H9 (cell line): ENCODE measurements around the gene MSLN. TPM values are rescaled to one million over a fixed set of nuclear protein-coding genes. Genes with fewer than 3 reads are reported as not detected.

ENCODE experiments used
- DNase-seq: peaks from one replicate; pipeline ENCODE4 v3.0.0-alpha.2; 2017
- H2AFZ ChIP-seq: one replicate; pipeline ENCODE4 v1.6.1; 2013; ENCODE audit warnings: mild to moderate bottlenecking, low read length, control low read depth, moderate library complexity
- H2AK5ac ChIP-seq: 2 replicates; pipeline ENCODE4 v1.6.1; 2013; ENCODE audit warnings: low read length, control low read depth, mixed read lengths; ENCODE audit not compliant: insufficient read length
- H2BK120ac ChIP-seq: one replicate; pipeline ENCODE4 v1.6.1; 2013; ENCODE audit warnings: low read depth, mild to moderate bottlenecking, low read length, control low read depth, inconsistent platforms; ENCODE audit not compliant: poor library complexity, severe bottlenecking
- H2BK12ac ChIP-seq: 2 replicates; pipeline ENCODE4 v1.6.1; 2013; ENCODE audit warnings: low read length, control low read depth, mixed read lengths, low read depth; ENCODE audit not compliant: insufficient read length
- H2BK15ac ChIP-seq: 2 replicates; pipeline ENCODE4 v1.6.1; 2013; ENCODE audit warnings: low read depth, low read length, control low read depth
- H2BK20ac ChIP-seq: one replicate; pipeline ENCODE4 v1.6.1; 2013; ENCODE audit warnings: low read depth, mild to moderate bottlenecking, low read length, control low read depth, inconsistent platforms; ENCODE audit not compliant: poor library complexity, severe bottlenecking
- H2BK5ac ChIP-seq: 2 replicates; pipeline ENCODE4 v1.6.1; 2013; ENCODE audit warnings: low read length, control low read depth, mixed read lengths; ENCODE audit not compliant: insufficient read length
- H3K14ac ChIP-seq: 2 replicates; pipeline ENCODE4 v1.6.1; 2013; ENCODE audit warnings: low read length, control low read depth; ENCODE audit not compliant: insufficient read depth
- H3K18ac ChIP-seq: 2 replicates; pipeline ENCODE4 v1.6.1; 2013; ENCODE audit warnings: low read depth, mild to moderate bottlenecking, mixed read lengths, low read length, control low read depth; ENCODE audit not compliant: insufficient read length
- H3K23ac ChIP-seq: 2 replicates; pipeline ENCODE4 v1.6.1; 2013; ENCODE audit warnings: low read length, control low read depth, mixed read lengths, low read depth; ENCODE audit not compliant: insufficient read length
- H3K23me2 ChIP-seq: 2 replicates; pipeline ENCODE4 v1.6.1; 2013; ENCODE audit warnings: low read depth, mild to moderate bottlenecking, mixed read lengths, low read length, control low read depth; ENCODE audit not compliant: insufficient read length, poor library complexity, severe bottlenecking
- H3K27ac ChIP-seq: 2 replicates; pipeline ENCODE4 v1.5.1; 2013; ENCODE audit warnings: low read length, control low read depth, mixed read lengths, low read depth; ENCODE audit not compliant: insufficient read length
- H3K27me3 ChIP-seq: 2 replicates; pipeline ENCODE4 v1.6.1; 2013; ENCODE audit warnings: low read length, control low read depth, inconsistent platforms; ENCODE audit not compliant: insufficient read depth
- H3K4ac ChIP-seq: 2 replicates; pipeline ENCODE4 v1.6.1; 2013; ENCODE audit warnings: low read depth, mild to moderate bottlenecking, control low read depth, inconsistent platforms, low read length, moderate library complexity
- H3K4me1 ChIP-seq: 2 replicates; pipeline ENCODE4 v1.6.1; 2013; ENCODE audit warnings: low read length, control low read depth, inconsistent platforms; ENCODE audit not compliant: insufficient read depth
- H3K4me2 ChIP-seq: 2 replicates; pipeline ENCODE4 v1.6.1; 2013; ENCODE audit warnings: low read length, control low read depth, mixed read lengths; ENCODE audit not compliant: insufficient read length, insufficient read depth
- H3K56ac ChIP-seq: 2 replicates; pipeline ENCODE4 v1.6.1; 2013; ENCODE audit warnings: low read depth, mild to moderate bottlenecking, mixed read lengths, low read length, control low read depth; ENCODE audit not compliant: insufficient read length
- H3K79me1 ChIP-seq: 2 replicates; pipeline ENCODE4 v1.6.1; 2013; ENCODE audit warnings: low read depth, mild to moderate bottlenecking, moderate library complexity, low read length, control low read depth, inconsistent platforms; ENCODE audit not compliant: insufficient read depth, poor library complexity, severe bottlenecking
- H3K79me2 ChIP-seq: 2 replicates; pipeline ENCODE4 v1.6.1; 2013; ENCODE audit warnings: low read length, control low read depth, inconsistent platforms; ENCODE audit not compliant: insufficient read depth
- H3K9ac ChIP-seq: 2 replicates; pipeline ENCODE4 v1.6.1; 2013; ENCODE audit warnings: low read length, control low read depth, mixed read lengths; ENCODE audit not compliant: insufficient read length; ENCODE audit errors: extremely low read depth
- H3K9me3 ChIP-seq: one replicate; pipeline ENCODE4 v1.6.1; 2013; ENCODE audit warnings: low read depth, low read length, inconsistent platforms; ENCODE audit not compliant: control insufficient read depth
- H3T11ph ChIP-seq: one replicate; pipeline ENCODE4 v1.6.1; 2013; ENCODE audit warnings: mild to moderate bottlenecking, low read length, control low read depth, inconsistent platforms
- H4K20me1 ChIP-seq: one replicate; pipeline ENCODE4 v1.6.1; 2013; ENCODE audit not compliant: control insufficient read depth, insufficient read length, insufficient read depth
- H4K5ac ChIP-seq: 2 replicates; pipeline ENCODE4 v1.6.1; 2013; ENCODE audit warnings: low read depth, mild to moderate bottlenecking, mixed read lengths, low read length, control low read depth; ENCODE audit not compliant: insufficient read length
- H4K8ac ChIP-seq: replicated peaks from 2 replicates; pipeline ENCODE4 v1.6.1; 2013; ENCODE audit warnings: low read length, control low read depth, mixed read lengths, low read depth; ENCODE audit not compliant: insufficient read length
- H4K91ac ChIP-seq: 2 replicates; pipeline ENCODE4 v1.6.1; 2013; ENCODE audit warnings: low read depth, mild to moderate bottlenecking, moderate library complexity, mixed read lengths, low read length, control low read depth; ENCODE audit not compliant: insufficient read length
- H3K27ac Mint-ChIP-seq, 3 experiments: 2 replicates in 2 of 3; 3 replicates in 1 of 3; pipeline ENCODE4 v1.8.0; 2020 to 2021; ENCODE audit warnings: mixed read lengths in 3 of 3, mild to moderate bottlenecking in 1 of 3, moderate library complexity in 1 of 3
- H3K27me3 Mint-ChIP-seq: 2 replicates; pipeline ENCODE4 v1.8.0; 2021; ENCODE audit warnings: low read depth, mild to moderate bottlenecking, moderate library complexity, mixed read lengths
- H3K36me3 Mint-ChIP-seq, 3 experiments: 2 replicates in 2 of 3; 3 replicates in 1 of 3; pipeline ENCODE4 v1.8.0; 2020 to 2021; ENCODE audit warnings: low read depth in 3 of 3, mixed read lengths in 3 of 3; ENCODE audit not compliant: insufficient read depth in 1 of 3
- H3K4me1 Mint-ChIP-seq, 2 experiments: 2 replicates each; pipeline ENCODE4 v1.8.0; 2020; ENCODE audit warnings: mixed read lengths in 2 of 2
- H3K4me3 Mint-ChIP-seq, 2 experiments: 2 replicates in 1 of 2; 3 replicates in 1 of 2; pipeline ENCODE4 v1.8.0; 2020 to 2021; ENCODE audit warnings: mild to moderate bottlenecking in 2 of 2, mixed read lengths in 2 of 2, moderate library complexity in 1 of 2
- H3K9me3 Mint-ChIP-seq, 2 experiments: 2 replicates in 1 of 2; 3 replicates in 1 of 2; pipeline ENCODE4 v1.8.0; 2020; ENCODE audit warnings: mild to moderate bottlenecking in 2 of 2, mixed read lengths in 2 of 2, moderate library complexity in 1 of 2
- WGBS: extraction: QIAGEN DNeasy Blood & Tissue Kit; methylation state at CpG from one replicate; pipeline ENCODE4 v1.1.7; 2013; ENCODE audit warnings: missing lambda C conversion rate, low lambda C conversion rate, mixed read lengths; ENCODE audit not compliant: insufficient read length; ENCODE audit errors: extremely low coverage; 5-methylcytosine and 5-hydroxymethylcytosine counted together
- total RNA-seq: library from RNA; stranded (reverse); gene quantifications from 2 replicates; pipeline ENCODE4 v1.2.1, GENCODE V29; 2021
- TF ChIP-seq, protein P1 (sequence below): fragments of 200-600 bp; sonication (generic); conservative IDR thresholded peaks from 3 replicates; pipeline ENCODE4 v1.8.0; 2021; ENCODE audit warnings: antibody characterized with exemption, mild to moderate bottlenecking

MSLN gene
- total RNA-seq, 1 experiment from 2014 or later: 0.22 TPM

GRCh38 chr16:793414-793813 lies 32.9 kb downstream of the MSLN start:
- Histone ChIP-seq H4K5ac (no peak overlapping the region), H4K91ac (no peak overlapping the region), H3K18ac (no peak overlapping the region), H4K20me1 (no peaks in the 10 kb centered on the region), H3K27ac (no peak overlapping the region), H2AK5ac (no peak overlapping the region), H3K56ac (no peak overlapping the region), H2BK12ac (no peak overlapping the region), H3K9me3 (no peaks in the 10 kb centered on the region), H2AFZ (no peak overlapping the region), H3K4me2 (no peak overlapping the region), H3K23ac (no peak overlapping the region), H3K4me1 (no peaks in the 10 kb centered on the region), H2BK20ac (no peak overlapping the region), H4K8ac (no peak overlapping the region), H3K9ac (no peak overlapping the region), H3K27me3 (no peaks in the 10 kb centered on the region), H3T11ph (no peak overlapping the region), H3K23me2 (peaks cover 6% of the 10 kb centered on the region), H2BK15ac (no peak overlapping the region), H3K79me1 (peaks cover 2% of the 10 kb centered on the region), H3K79me2 (no peaks in the 10 kb centered on the region; the same call in 1 of the 2 replicates), H2BK120ac (no peak overlapping the region), H3K14ac (no peak overlapping the region), H2BK5ac (no peak overlapping the region), H3K4ac (no peak overlapping the region)
- peaks cover 2% of the 10 kb centered on the region; the same call in 1 of the 2 replicates for H3K27me3 Mint-ChIP-seq
- TF ChIP-seq, protein P1, sequence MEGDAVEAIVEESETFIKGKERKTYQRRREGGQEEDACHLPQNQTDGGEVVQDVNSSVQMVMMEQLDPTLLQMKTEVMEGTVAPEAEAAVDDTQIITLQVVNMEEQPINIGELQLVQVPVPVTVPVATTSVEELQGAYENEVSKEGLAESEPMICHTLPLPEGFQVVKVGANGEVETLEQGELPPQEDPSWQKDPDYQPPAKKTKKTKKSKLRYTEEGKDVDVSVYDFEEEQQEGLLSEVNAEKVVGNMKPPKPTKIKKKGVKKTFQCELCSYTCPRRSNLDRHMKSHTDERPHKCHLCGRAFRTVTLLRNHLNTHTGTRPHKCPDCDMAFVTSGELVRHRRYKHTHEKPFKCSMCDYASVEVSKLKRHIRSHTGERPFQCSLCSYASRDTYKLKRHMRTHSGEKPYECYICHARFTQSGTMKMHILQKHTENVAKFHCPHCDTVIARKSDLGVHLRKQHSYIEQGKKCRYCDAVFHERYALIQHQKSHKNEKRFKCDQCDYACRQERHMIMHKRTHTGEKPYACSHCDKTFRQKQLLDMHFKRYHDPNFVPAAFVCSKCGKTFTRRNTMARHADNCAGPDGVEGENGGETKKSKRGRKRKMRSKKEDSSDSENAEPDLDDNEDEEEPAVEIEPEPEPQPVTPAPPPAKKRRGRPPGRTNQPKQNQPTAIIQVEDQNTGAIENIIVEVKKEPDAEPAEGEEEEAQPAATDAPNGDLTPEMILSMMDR: no peak
- no peak overlapping the region for H3K27ac Mint-ChIP-seq
- H3K4me3 Mint-ChIP-seq: no peak overlapping the region
- WGBS: no CpG with 5 or more reads among the region's 8 CpGs
- no peaks in the 10 kb centered on the region; a peak in 1 of 4 replicates for H3K4me1 Mint-ChIP-seq
- H3K36me3 Mint-ChIP-seq: peaks cover 21 to 53% (median 37%) of the 10 kb centered on the region in 3 experiments; a peak in 6 of 7 replicates
- no peak for DNase-seq
- H3K9me3 Mint-ChIP-seq: peaks cover 0 to 3% of the 10 kb centered on the region in 2 experiments; a peak in 1 of 5 replicates
